ENCODE measurements around the gene NTRK1.

The NTRK1 gene

DNA sequence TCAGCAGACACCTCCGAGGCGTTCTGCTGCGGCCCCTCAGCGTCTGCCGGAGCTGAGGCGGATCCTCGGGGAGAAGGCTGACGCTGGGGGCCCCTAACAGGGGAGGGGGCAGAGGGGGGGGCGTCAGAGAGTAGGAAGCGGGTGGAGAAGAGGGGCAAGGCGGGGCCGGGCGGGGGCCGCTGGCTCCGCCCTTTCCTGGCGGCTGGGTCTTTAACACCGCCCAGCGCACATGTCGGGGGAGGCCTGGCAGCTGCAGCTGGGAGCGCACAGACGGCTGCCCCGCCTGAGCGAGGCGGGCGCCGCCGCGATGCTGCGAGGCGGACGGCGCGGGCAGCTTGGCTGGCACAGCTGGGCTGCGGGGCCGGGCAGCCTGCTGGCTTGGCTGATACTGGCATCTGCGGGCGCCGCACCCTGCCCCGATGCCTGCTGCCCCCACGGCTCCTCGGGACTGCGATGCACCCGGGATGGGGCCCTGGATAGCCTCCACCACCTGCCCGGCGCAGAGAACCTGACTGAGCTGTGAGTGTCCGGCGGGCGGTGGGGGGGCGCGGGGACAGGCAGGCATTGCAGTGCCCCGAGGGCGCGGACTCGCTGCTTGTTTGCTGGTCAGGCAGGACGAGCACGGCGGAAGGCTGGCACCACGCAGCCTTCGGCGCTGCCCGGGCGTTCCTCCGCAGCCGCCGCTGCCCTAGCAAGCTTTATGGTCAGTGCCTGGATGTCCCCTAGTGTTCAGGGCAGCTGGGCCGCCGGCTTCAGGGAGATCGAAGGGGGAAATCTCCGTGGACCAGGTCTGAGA, at the start of gene NTRK1:
NTRK1 (plus strand) TSS at position 238 of the 796 bp plus-strand sequence; CDS start at position 308, 70 bp downstream.
- H3K27me3 ChIP-seq = peaks cover 72% of the 10 kb centered on the region
- peak within 1 kb of the TSS; percentile 69 for H3K4me3 ChIP-seq
- no peaks in the 10 kb centered on the region for H3K36me3 ChIP-seq
- peak within 1 kb of the TSS; percentile 95 for H3K4me2 ChIP-seq
- peaks cover 65% of the 10 kb centered on the region for H3K4me1 ChIP-seq
- H4K20me1 ChIP-seq = peaks cover 16% of the 10 kb centered on the region
- peak within 1 kb of the TSS; percentile 58; the same call in 1 of the 2 replicates for H3K27ac ChIP-seq
- H3K9ac ChIP-seq = peak within 1 kb of the TSS; percentile 61; the same call in 1 of the 2 replicates
- TF ChIP-seq Cebpa-rat (IDR thresholded peaks at IDR 0.05) = no peak
- no peaks in the 10 kb centered on the region for H3K9me3 ChIP-seq

GRCh38 chr1:156811168-156811567, 49.5 kb upstream of the NTRK1 start:
- Histone ChIP-seq H3K27me3 (no peaks in the 10 kb centered on the region), H3K9me3 (no peaks in the 10 kb centered on the region), H4K20me1 (peaks cover 7% of the 10 kb centered on the region; the same call in 1 of the 2 replicates), H3K4me3 (no peak overlapping the region), H3K27ac (no peak overlapping the region), H3K36me3 (peaks cover 32% of the 10 kb centered on the region), H3K4me1 (peaks cover 65% of the 10 kb centered on the region), H3K4me2 (no peak overlapping the region), H3K9ac (peak overlapping the region; percentile 20; the same call in 1 of the 2 replicates)
- TF ChIP-seq Cebpa-rat (IDR thresholded peaks at IDR 0.05) = no peak

GRCh38 chr1:156812293-156812990, 48.2 kb upstream of the NTRK1 start:
- Histone ChIP-seq H3K4me2 (peak overlapping the region; percentile 100), H3K4me3 (no peak overlapping the region), H3K27ac (no peak overlapping the region), H3K9me3 (no peaks in the 10 kb centered on the region), H3K4me1 (peaks cover 75% of the 10 kb centered on the region), H3K36me3 (peaks cover 23% of the 10 kb centered on the region), H3K27me3 (no peaks in the 10 kb centered on the region), H4K20me1 (peaks cover 7% of the 10 kb centered on the region; the same call in 1 of the 2 replicates), H3K9ac (peak overlapping the region; percentile 81; the same call in 1 of the 2 replicates)
- no peak for TF ChIP-seq Cebpa-rat (IDR thresholded peaks at IDR 0.05)

- Histone ChIP-seq H3K4me1 (peaks cover 69% of the 10 kb centered on the region), H3K36me3 (peaks cover 23% of the 10 kb centered on the region), H3K9ac (peak overlapping the region; percentile 81), H3K4me2 (peak overlapping the region; percentile 100), H3K27me3 (no peaks in the 10 kb centered on the region), H3K9me3 (no peaks in the 10 kb centered on the region), H3K4me3 (peak overlapping the region; percentile 72), H3K27ac (peak overlapping the region; percentile 92), H4K20me1 (peaks cover under 1% of the 10 kb centered on the region; the same call in 1 of the 2 replicates)
- no peak for TF ChIP-seq Cebpa-rat (IDR thresholded peaks at IDR 0.05)
These were observed 47.4 kb upstream of the NTRK1 start for GRCh38 chr1:156813298-156813697.

GRCh38 chr1:156813750-156814570, 46.7 kb upstream of the NTRK1 start:
- Histone ChIP-seq H3K27me3 (no peaks in the 10 kb centered on the region), H3K27ac (peak overlapping the region; percentile 92), H3K4me3 (peak overlapping the region; percentile 72), H3K9me3 (no peaks in the 10 kb centered on the region), H3K4me2 (peak overlapping the region; percentile 100), H3K4me1 (peaks cover 62% of the 10 kb centered on the region), H4K20me1 (no peaks in the 10 kb centered on the region; the same call in 1 of the 2 replicates), H3K9ac (peak overlapping the region; percentile 81), H3K36me3 (peaks cover 19% of the 10 kb centered on the region)
- no peak for TF ChIP-seq Cebpa-rat (IDR thresholded peaks at IDR 0.05)

GRCh38 chr1:156814571-156815260, 45.9 kb upstream of the NTRK1 start:
- Histone ChIP-seq H3K4me2 (peak overlapping the region; percentile 100), H3K27ac (peak overlapping the region; percentile 92)

GRCh38 chr1:156815307-156815826, 45.3 kb upstream of the NTRK1 start:
- Histone ChIP-seq H3K4me2 (peak overlapping the region; percentile 100), H3K4me3 (peak overlapping the region; percentile 65), H3K27me3 (no peaks in the 10 kb centered on the region), H4K20me1 (no peaks in the 10 kb centered on the region), H3K36me3 (peaks cover 17% of the 10 kb centered on the region), H3K4me1 (peaks cover 62% of the 10 kb centered on the region), H3K9me3 (no peaks in the 10 kb centered on the region), H3K9ac (peak overlapping the region; percentile 82), H3K27ac (peak overlapping the region; percentile 92)
- TF ChIP-seq Cebpa-rat (IDR thresholded peaks at IDR 0.05) = no peak

More at GRCh38 chr1:156814571-156815260, 45.9 kb upstream of the NTRK1 start:
- H3K4me3 ChIP-seq = peak overlapping the region; percentile 72
- peak overlapping the region; percentile 81 for H3K9ac ChIP-seq
- no peaks in the 10 kb centered on the region for H3K9me3 ChIP-seq
- TF ChIP-seq Cebpa-rat (IDR thresholded peaks at IDR 0.05) = no peak
- peaks cover 62% of the 10 kb centered on the region for H3K4me1 ChIP-seq
- no peaks in the 10 kb centered on the region for H4K20me1 ChIP-seq
- H3K36me3 ChIP-seq = peaks cover 17% of the 10 kb centered on the region
- no peaks in the 10 kb centered on the region for H3K27me3 ChIP-seq

DNA sequence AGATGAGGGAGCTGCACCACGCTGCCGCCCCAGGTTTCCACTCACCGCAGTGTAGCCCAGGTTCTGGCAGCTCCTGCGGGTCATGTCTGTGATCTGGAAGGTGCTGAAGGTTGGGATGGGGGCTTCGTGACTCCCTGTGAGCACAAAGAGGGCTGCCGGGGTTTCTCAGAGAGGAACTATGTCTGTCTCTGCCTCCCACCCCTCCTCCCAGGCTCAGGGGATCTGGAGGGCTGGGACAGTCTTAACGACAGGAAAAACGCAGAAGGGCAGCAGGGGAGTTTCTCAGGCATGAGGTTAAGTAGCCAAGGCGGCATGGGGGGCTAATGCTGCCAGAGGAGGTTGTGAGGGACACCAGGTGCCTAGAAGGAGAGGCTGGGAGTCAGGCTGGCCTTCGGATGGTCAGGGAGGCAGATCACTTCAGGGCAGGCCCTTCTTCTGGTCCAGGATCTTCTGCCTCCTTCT, 44.7 kb upstream of the NTRK1 start:
- TF ChIP-seq Cebpa-rat (IDR thresholded peaks at IDR 0.05) = no peak

More for the DNA sequence above, 44.7 kb upstream of the NTRK1 start:
- Histone ChIP-seq H3K27ac (peak overlapping the region; percentile 92), H3K27me3 (no peaks in the 10 kb centered on the region), H3K4me3 (peak overlapping the region; percentile 65), H3K9me3 (no peaks in the 10 kb centered on the region), H3K9ac (peak overlapping the region; percentile 82), H3K4me2 (peak overlapping the region; percentile 100), H3K4me1 (peaks cover 62% of the 10 kb centered on the region), H3K36me3 (peaks cover 13% of the 10 kb centered on the region), H4K20me1 (no peaks in the 10 kb centered on the region)

Measured in BLaER1 (cell line).